Right lung (tissue), 5 donors: Measurements from ENCODE around the gene MTF2. TPM values are rescaled to one million over a fixed set of nuclear protein-coding genes. Genes with fewer than 3 reads are reported as not detected.
"Not testable (repeated sequence)": the region's sequence is repeated elsewhere in the genome, so short reads cannot be mapped to it uniquely, and the experiment has no call there.

Source experiments
- DNase-seq, 2 donors: peaks; one replicate each; pipeline ENCODE4 v3.0.0-alpha.2; 2013
- polyA plus RNA-seq, 5 donors: library from polyadenylated mRNA; unstranded; fragments of 120-200 nt; gene quantifications; one replicate each; pipeline versions ENCODE4 v1.2.1 to v1.2.3, GENCODE V29; 2013; ENCODE audit warnings: inconsistent platforms in 1 of 5, low replicate concordance in 1 of 5; ENCODE audit not compliant: insufficient read length in 5 of 5, insufficient read depth in 1 of 5

MTF2 gene
- polyA plus RNA-seq, 5 donors, result 42.2 to 72.5 (median 59.3) TPM

GRCh38 chr1:93136445-93136844 is 57.4 kb downstream of the MTF2 start:
- no peak for DNase-seq

- no peak for DNase-seq
These were observed 58.7 kb downstream of the MTF2 start for GRCh38 chr1:93137604-93138292.

GRCh38 chr1:93140106-93140505 is 61.0 kb downstream of the MTF2 start:
- DNase-seq, result no peak

- DNase-seq, result no peak
These were observed 63.1 kb downstream of the MTF2 start for GRCh38 chr1:93142161-93142560.

- no peak for DNase-seq
These were observed 64.1 kb downstream of the MTF2 start for GRCh38 chr1:93143136-93143535.

- no peak for DNase-seq
These were observed 64.7 kb downstream of the MTF2 start for GRCh38 chr1:93143769-93144168.

- no peak for DNase-seq
These were observed 68.9 kb downstream of the MTF2 start for GRCh38 chr1:93148001-93148400.

GRCh38 chr1:93150729-93151128 is 71.6 kb downstream of the MTF2 start:
- DNase-seq, result no peak

- DNase-seq, result no peak
These were observed 72.4 kb downstream of the MTF2 start for GRCh38 chr1:93151474-93151873.

GRCh38 chr1:93152835-93153234 is 73.8 kb downstream of the MTF2 start:
- DNase-seq, result no peak

GRCh38 chr1:93154898-93155297 is 75.8 kb downstream of the MTF2 start:
- DNase-seq, result no peak

- no peak for DNase-seq
These were observed 76.3 kb downstream of the MTF2 start for GRCh38 chr1:93155335-93155734.

GRCh38 chr1:93159337-93159736 is 80.3 kb downstream of the MTF2 start:
- no peak for DNase-seq

- not testable (repeated sequence) for DNase-seq
These were observed 84.2 kb downstream of the MTF2 start for GRCh38 chr1:93163314-93163713.

GRCh38 chr1:93164816-93165215 is 85.7 kb downstream of the MTF2 start:
- DNase-seq, result no peak

- not testable (repeated sequence) for DNase-seq
These were observed 86.8 kb downstream of the MTF2 start for GRCh38 chr1:93165895-93166294.

GRCh38 chr1:93167006-93167405 is 87.9 kb downstream of the MTF2 start:
- no peak for DNase-seq

- DNase-seq, result not testable (repeated sequence)
These were observed 91.1 kb downstream of the MTF2 start for GRCh38 chr1:93170141-93170678.

- DNase-seq, result no peak
These were observed 92.5 kb downstream of the MTF2 start for GRCh38 chr1:93171549-93172034.

GRCh38 chr1:93172778-93173177 is 93.7 kb downstream of the MTF2 start:
- no peak for DNase-seq

- DNase-seq, result not testable (repeated sequence)
These were observed 95.6 kb downstream of the MTF2 start for GRCh38 chr1:93174638-93175037.

GRCh38 chr1:93177991-93178390 is 98.9 kb downstream of the MTF2 start:
- peak in 1 of 2 donors; percentile 10 for DNase-seq

- DNase-seq, result peak in 1 of 2 donors; percentile 8
These were observed 99.3 kb downstream of the MTF2 start for GRCh38 chr1:93178418-93178817.
